Muscle of arm (tissue), 12 donors: ENCODE data around the gene CLEC16A. TPM values are rescaled to one million over a fixed set of nuclear protein-coding genes. Genes with fewer than 3 reads are reported as not detected.
"Not testable (repeated sequence)": the region's sequence is repeated elsewhere in the genome, so short reads cannot be mapped to it uniquely, and the experiment has no call there.

ENCODE experiments used
- DNase-seq: peaks from one replicate; pipeline ENCODE4 v3.0.0-alpha.2; 2013
- polyA plus RNA-seq, 12 donors: library from polyadenylated mRNA; unstranded; fragments of 120-200 nt; gene quantifications; one replicate each; pipeline ENCODE4 v1.2.1, GENCODE V29; 2013; ENCODE audit not compliant: insufficient read length in 12 of 12

The CLEC16A gene
- polyA plus RNA-seq, 12 donors, result 11.8 to 16.1 (median 14.0) TPM; not detected in 1

DNA sequence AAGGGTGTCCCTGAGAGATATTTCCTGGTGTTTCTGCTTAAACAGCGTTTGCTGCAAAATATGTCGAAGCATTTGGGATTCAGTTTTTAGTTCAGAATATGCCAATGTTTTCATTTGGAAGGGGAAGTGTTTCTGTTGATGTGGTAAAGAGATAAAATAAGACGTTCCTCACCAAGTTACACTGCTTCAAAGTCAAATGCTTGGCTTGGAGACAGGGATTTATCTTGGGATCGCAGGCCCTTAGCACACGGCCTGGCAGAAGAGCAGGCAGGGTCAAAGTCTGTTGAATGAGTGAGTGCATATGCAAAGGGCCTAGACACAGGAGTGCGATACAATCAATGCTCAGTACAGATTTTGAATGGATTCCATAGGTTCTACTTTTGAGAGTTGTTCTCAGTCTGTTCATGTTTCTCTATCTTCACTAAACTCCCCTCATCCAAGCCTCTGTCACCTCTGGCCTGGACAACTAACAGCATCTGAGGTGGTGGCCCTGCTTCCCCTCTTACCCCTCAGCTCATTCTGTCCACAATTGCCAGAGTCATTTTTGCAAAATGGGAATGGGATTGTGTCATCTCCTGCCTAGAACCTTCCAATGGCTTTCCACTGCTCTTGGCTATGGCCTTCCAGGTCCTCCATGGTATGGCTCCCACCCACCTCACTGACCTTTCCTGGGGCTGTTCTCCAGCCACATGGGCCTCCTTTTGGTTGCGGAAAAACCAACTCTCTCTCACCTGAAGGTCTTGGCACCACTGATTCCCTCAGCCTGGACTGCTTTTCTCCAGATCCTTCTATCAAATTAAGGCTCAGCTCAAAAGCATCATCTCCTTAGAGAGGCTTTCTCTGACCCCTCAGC, 5.3 kb upstream of the CLEC16A start:
- no peak for DNase-seq

DNA sequence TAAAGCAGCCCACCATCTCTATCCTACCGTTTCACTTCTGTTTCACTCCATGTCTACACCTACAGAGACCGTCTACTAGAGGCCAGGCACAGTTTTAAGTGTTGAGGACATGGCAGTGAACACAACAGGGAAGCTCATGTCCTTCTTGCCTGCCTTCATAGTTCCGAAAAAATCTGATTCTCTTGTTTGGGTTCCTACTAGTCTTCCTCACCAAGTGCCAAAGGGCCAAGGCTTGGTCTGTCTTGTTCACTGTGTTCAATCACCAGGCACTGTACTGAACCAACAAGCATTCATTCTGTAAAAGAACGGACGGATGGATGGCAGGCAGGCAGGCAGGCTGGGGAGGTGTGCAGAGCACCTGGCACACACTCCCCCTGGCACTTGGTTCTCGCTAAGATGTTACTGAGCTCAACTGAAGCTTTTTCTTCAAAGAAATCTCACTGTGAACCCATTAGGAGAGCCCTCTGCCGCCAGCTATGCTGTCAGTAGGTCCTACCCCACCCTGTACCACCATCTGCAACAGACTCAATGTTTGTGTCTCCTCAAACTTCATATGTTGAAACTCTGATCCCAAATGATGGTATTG, 4.6 kb upstream of the CLEC16A start:
- DNase-seq, result no peak

DNA sequence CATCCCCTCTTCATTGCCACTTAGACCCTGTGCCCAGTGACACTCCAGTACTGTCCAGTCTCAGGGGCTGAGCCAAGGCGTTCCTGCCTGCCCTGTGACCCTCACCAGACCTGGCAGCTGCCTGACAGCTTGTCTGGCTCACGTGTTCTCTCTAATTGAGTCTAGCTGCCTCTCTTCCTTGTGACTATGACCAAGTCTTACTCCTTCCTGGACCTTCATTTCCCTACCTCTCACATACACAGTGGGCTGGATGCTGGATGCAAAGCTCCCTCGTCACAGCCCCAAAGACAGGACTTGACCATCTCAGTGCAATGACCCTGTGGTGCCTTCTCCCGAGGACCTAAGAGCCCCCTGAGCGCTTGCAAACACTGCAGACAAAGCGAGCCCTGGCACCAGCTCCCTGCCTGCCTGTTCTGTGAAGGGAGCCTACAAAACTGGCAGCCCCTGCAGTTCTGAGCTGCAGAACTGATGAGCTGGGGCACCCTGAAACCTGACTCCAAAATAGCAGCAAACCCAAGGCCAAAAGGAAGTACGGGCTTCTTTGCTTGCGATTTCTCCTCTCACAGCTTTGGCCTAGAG, 3.8 kb upstream of the CLEC16A start:
- DNase-seq, result no peak

DNA sequence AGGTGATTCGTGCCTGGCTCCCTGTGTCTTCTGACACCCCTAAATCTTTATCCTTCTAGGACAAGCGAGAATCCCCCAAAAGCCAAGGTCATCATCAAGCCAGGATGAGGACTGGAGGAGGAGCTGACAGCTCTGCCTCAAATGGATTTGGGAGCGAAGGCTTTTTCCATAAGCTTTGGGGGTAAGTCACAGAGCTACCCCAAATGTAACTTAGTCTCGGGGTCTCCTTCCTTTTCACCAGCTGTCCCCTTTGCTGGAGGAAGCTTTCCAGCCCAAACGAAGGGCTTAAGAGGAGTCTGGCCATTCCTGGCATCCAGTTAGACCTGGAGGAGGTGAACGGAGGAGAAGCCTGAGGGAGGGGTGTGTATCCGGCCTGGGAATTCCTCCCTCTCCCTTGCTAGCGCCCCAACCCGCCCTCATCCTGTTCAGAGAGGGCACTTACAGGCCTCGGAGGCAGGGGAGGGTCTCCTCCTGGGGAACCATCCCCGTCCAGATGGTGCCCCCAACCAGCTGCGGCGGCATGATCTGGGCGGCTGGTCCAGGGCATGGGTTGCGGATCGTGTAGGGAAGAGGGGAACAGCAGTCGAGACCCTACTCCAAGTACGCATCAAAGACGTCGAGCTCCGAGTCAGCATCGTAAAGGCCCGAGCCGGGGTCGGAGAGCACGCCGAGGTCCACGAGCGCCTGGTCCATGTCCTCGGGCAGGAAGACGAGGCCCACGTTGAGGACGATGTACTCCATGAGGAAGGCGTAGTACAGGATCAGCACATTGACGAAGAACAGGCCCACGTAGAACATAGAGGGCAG, 3.0 kb upstream of the CLEC16A start:
- no peak for DNase-seq

DNA sequence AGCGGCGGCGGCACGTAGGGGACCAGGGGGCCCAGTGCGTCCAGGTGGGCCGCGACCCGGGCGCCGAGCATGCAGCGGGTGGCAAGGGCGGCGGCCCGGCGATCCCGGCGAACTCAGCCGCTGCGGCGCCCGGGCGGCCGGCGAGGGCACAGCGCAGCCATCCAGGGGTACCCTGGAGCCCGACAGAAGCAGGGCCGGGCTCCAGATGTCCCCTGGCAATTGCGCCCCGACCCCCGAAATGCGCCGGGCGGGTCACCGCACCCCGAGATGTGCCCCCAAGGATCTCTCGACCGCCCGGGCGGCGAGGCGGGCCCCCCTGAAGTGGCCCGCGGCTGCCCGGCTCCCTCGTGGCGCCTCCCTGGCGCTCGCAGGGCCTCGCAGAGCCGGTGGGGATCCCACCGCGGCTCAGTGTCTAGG, 2.4 kb upstream of the CLEC16A start:
- DNase-seq, result not testable (repeated sequence)

DNA sequence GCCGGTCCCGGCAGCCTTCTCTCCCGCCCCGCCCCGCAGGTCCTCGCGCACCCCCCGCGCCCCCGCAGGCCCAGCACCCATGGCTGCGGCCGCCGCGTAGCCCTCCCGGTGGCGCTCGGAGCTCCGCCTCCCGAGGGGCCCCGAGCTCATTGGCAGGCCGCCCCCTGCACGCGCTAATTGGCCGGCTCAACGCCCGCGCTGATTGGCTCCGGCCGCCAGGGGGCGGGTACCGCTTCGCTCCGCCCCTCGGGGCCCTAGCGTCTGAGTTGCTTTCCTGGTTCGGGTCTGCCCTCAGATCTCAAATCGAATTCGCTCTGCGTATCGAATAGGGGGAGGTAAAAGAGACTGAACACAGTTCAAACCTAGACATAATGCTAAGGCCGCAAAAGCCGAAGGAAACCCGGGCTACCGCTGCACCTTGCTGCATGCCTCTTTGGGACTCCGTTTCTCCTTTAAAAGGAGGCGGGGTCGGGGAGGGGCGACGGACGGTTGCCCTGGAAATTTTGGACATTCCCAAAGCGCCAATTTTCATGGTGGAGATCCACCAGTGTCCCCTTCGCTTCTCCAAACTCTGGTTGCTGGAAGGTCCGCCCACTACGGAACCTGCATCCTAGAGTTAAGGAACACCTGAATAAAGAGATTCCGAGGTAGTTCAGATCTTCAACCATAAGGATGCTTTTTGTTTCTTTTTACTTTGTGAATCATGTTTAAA, 1.9 kb upstream of the CLEC16A start, which contains the start of gene DEXI:
Gene DEXI (minus strand): TSS at position 117 of the 712 bp plus-strand sequence. CDS start 463 bp downstream, outside the sequence.
- DNase-seq, result peak; percentile 91

DNA sequence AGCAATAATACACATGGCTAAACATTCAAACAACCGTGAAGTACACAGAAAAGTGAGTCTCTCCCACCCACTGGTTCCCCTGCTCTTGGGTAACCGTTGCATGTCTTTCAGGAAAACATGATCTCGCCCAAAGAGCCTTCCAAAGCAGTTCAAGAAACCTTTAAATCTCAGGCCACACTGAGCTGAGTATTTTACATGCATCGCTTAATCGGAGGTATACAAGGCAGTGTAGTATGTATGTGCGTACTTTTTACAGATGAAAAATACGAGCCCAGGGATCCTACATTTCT, 1.4 kb upstream of the CLEC16A start:
- no peak for DNase-seq

DNA sequence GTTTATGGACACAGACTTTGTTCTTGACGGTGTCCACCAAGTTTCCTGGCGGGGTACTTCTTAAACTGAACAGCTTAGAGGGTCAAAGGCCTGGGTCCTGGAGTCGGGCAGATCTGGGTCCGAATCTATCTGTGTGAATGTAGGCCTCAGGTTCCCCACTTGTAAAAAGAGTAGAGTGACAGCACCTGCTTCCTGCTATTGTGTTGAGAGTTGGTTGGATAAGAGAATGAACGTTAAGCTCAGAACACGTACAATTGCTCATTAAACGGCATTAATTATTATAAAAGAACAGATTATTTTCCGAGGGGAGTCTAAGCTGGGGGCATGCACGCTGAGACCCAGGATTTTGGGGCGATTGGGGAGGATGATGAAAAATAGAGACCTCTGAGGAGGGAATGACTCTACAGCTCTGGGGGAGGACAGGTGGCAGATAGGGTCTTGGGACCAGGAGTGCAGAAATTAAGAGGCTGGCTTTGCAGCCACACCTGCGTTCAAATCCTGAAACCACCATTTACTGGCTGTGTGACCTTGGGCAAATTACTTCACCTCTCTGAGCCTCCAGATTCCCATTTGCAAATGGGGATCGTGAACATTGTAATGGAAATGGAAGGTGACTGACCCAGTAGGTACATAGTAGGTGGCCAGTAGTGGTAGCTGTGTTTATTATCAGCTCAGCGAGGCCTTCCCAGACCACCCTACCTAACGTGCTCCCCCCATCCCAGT, 862 bp downstream of the CLEC16A start:
- no peak for DNase-seq

DNA sequence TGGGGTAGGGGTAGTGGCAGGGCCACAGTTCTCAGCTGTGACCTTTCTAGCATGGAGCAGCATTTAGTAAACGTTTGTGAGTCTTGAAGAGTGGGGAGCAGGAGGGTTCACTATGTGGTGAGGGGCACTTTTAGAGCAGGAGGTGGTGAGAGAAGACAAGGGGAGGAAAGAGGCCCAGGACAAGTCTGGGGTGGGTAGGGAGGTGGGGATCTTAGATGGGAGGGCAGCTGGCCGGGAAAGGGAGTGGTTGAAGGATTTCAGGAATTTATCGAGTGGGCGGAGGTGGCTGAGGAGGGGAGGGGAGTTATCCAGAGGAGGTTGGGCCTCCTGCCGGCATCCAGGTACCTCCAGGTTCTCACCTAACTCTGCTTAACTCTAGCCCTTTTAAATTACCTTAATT, 1.9 kb downstream of the CLEC16A start:
- DNase-seq, result no peak

DNA sequence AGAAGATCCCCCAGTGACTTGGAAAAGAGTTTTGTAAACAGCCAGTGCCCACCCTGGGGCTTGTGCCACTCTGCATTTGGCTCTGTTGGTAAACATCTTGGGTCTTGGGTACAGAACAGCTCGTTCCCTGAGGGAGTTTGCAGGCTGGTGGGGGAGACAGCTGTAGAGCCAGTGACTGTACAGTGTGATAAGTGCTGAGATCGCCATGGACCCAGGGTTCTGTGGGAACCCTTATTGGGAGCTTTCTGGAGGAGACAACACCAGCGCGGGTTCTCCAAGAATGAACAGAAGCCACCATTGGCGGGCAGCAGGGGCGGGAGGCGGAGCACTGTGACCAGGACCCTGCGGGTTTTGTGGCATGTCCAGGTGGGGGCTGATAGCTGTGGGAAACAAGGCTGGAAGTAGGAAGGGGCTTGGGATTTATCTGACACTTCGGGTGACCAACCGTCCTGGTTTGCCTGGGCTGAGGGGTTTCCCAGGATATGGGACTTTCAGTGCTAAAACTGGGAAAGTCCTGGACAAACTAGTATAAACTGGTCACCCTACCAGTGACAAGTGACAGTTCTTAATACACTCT, 2.9 kb downstream of the CLEC16A start:
- DNase-seq, result no peak

DNA sequence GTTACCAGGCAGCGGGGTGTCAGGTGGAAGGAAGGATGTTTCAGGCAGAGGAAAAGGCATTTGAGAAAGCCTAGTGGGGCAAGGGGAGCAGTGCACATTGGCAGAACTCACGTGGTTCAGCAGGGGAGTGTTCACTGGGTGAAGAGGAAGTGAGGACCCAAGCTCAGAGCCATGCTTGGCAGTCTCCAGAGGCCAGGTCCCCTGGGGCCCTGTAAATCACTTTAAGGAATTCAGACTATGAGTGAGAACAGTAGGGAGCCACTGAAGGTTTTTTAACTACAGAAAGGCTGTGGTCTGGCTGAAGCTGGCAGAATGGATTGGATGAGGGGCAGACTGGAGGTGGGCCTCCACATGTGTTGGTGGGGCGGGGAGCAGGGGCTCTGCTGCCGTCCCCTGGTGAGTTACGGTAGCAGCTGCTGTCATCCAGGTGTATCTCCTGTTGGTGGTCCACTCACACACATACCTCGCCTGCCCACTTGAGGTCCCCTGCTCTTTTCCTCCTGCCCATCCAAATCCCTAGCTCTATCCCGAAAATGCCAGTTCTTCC, 5.1 kb downstream of the CLEC16A start:
- DNase-seq, result no peak

DNA sequence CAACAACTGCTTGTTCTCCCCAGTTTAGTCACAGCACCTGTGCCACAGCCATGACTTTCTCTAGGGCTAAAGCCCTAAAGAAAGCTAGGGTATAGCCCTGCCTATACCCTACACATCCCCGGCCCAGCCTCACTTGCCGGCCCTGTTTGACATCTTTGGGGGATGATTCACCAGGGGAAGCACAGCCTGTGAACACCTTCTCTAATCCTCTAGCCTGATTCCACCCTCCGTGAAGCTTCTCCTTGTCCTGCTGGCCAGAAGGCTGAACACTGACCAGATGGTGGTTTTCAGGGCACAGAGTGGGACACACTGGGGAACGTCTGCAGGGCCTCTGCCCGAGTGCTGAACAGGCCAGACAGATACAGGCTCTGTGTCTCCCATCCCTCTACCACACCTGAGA, 6.0 kb downstream of the CLEC16A start:
- DNase-seq, result no peak

DNA sequence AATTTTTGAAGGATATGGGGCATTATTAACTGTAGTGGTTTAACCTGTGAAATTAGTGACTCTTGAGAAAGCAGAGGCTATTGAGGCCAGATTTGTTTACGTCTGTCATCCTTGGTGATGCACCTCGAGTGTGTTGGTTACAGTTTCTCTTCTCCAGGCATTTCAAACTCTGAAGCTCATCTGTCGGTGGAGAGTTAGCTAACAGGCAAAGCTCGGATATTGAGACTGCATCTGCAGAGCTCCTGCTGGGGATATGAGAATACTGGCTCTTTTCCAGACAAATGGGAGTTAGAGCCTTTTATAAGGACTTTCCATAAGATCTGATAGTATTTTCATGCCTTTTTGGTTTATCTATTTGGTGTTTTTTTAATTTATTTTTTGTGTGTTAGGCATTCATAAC, 6.7 kb downstream of the CLEC16A start:
- no peak for DNase-seq

DNA sequence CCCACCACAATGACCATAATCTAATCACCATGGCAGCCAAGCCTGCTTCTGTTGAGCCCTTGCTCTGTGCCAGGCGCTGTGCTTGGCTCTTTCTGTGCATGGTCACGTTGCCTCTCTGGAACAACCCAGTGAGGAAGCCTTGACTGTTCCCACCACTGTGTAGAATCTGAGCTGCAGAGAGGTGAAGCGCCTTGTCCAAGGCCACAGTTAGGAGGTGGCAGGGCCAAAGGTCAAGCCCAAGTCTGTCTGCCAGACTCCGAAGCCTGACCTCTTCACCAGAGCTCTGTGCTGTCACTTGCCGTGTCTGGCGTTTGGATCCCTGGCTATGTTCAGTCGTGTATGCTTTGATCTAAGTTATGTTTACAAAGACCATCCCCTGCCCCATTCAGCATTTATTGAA, 10.5 kb downstream of the CLEC16A start:
- no peak for DNase-seq

DNA sequence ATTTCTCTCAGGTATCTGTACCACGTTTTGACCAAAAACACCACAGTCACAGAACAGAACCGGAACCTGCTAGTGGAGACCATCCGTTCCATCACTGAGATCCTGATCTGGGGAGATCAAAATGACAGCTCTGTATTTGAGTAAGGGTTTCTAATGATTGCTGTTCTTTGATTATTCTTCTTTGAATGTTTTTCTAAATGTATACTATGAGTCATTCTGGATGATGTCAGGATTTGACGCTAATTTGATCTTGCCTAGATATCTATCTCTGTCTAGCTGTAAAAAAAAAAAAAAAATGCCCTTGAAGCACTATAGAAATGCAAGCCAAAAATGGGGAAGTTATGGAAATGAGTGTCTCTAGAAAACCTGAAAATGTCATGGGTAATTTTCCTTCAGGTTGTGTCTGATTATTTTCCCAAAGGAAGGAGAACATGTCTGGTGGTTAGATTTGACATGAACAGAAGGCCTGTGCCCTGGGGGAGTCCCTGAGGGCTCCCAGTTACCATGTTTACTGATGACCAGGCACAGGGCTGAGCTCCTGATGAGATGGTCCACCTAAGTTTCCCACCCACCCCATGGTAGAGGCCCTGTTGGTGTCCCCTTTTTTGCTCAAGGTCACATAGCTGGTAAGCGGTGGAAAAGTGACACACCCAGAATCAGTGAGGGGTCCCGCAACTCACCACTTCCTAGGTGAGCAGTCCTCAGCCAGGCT, 13.6 kb downstream of the CLEC16A start:
- DNase-seq, result no peak

DNA sequence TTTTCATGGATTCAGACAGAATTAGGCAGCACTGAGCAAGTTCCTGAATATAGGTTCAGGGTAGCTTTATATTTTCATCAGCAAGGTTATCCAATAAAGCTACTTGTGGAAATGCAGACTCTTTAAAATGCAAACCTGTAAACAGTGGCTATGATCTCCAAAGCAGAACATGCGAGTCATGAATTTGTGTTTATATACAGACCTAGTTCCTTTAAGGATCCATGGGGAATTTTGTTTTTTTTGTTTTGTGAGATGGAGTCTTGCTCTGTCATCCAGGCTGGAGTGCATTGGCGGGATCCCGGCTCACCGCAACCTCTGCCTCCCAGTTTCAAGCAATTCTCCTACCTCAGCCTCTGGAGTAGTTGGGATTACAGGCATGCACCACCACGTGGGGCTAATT, 14.8 kb downstream of the CLEC16A start:
- DNase-seq, result no peak

DNA sequence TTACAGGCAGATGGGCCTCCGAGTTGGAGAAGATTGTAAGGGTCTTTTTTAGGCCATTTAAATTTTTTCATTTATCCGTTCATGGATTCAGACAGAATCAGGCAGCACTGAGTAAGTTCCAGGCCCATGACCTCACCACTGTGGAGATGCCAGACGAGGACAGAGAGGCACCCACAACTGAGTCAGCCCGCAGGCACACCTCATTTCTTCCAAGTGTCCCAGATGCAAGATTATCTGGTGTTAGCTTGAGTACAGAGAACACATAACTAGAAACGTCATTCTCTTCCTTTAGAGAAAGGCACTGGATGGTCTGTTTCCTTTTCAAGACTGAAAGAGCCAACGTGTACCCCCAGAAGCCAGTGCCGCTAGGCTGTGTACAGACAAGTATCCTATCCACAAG, 16.9 kb downstream of the CLEC16A start:
- DNase-seq, result no peak

DNA sequence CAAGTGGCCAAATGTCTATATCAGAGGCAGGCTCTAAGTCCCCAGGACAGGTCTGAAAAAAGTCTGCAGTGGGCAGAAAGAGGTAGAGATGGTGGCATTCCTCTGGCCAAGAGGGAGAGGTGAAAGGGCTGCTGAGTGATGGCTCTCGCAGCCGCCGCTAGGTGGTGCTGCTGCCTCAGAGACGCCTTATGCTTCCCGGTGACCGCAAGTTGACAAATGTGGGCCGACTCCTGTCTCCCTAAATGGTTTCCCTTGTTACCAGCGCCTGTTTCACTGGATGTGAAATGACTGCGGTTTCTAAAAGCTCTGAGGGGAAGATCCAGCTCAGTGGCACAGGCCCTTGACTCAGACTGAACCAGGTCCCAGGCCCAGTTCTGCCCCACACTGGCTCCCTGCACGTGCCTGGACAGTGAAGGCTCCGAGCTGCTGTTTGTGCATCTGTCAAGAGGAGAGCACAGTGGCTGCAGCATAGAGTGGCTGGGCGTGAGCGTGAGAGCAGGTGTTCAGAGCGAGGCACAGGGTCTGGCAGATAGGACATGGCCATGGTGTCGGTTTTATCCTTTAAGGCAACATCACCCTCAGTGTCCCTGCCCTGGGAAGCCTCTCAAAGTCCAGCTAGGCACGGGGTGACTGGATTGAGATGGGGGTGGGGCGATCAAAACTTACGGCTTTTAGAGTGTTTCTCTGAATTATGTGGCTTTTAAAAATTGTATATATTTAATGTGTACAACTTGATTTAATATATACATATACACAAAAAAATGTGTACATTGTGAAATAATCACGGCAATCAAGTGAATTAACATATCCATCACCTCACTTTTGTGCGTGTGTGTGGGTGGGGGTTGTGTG, 19.9 kb downstream of the CLEC16A start:
- DNase-seq, result peak; percentile 87

DNA sequence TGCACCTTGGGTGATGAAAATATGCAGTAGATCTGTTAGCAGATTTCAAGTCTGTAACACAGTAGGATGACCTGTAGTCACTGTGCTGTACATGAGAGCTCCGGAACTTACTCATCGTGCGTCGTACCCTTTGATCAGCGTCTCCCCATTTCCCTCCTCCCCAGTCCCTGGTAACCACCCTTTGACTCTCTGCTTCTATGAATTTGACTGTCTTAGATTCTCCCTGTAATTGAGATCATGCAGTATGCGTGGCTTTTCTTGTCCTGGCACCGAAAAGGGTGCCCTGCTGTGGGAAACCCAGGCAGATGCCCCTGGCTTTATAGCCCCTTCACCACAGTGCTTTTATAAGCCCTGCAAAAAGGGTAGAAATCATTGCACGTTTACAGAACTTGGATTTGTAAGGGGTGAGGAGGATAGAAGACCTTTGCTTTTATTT, 20.5 kb downstream of the CLEC16A start:
- no peak for DNase-seq
